ENCODE results near the gene WDR33. TPM values are rescaled to one million over a fixed set of nuclear protein-coding genes. Genes with fewer than 3 reads are reported as not detected.

WDR33 gene
- total RNA-seq, 1 donor, result 25.7 TPM

DNA sequence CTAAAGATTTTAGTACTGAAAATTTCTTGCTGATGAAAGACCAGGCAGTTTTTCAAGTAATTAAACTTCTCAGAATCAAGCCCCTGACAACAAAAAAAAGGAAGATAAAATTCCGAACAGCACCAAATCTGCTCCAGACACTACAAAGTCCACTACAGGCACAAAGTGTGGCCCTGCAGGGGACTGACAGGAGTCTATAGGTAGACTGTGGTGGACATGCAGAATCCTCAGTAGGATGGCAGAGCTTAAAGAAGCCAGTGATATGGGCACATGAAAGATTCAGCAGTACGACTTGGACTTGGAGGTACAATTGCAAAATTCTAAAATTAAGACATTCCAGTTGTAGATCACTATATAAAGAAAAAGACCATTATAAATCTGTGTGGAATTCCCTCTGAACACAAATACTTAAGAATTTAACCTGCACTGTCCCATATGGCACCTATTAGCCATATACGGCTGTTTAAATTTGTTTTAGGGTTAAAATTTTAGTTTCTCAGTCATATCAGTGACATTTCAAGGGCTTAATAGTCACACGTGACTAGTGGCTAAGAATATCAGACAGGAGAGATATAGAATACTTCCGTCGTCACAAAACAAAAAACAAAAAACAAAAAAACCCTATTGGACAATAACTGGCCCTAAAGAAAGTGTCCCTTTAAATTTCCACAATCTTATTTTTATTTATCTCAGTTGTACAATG, 77.7 kb downstream of the WDR33 start:
- Histone ChIP-seq H3K4me1 (ENCODE audit: insufficient read depth, low read length) (peaks cover 13% of the 10 kb centered on the region), H3K36me3 (ENCODE audit: insufficient read depth, low read length) (no peaks in the 10 kb centered on the region), H3K27ac (ENCODE audit: low read depth, low read length) (peak overlapping the region; percentile 54), H3K27me3 (ENCODE audit: insufficient read depth, low read length) (no peaks in the 10 kb centered on the region), H3K9me3 (ENCODE audit: low read depth, low read length) (no peaks in the 10 kb centered on the region), H2AFZ (ENCODE audit: low read length) (no peak overlapping the region), H3K4me3 (ENCODE audit: insufficient read depth, low read length) (no peak overlapping the region), H3K79me2 (ENCODE audit: insufficient read depth, low read length) (no peaks in the 10 kb centered on the region), H3K4me2 (ENCODE audit: insufficient read depth, low read length) (peak overlapping the region; percentile 62), H4K20me1 (ENCODE audit: insufficient read depth, low read length) (no peaks in the 10 kb centered on the region)
- TF ChIP-seq, protein P1, sequence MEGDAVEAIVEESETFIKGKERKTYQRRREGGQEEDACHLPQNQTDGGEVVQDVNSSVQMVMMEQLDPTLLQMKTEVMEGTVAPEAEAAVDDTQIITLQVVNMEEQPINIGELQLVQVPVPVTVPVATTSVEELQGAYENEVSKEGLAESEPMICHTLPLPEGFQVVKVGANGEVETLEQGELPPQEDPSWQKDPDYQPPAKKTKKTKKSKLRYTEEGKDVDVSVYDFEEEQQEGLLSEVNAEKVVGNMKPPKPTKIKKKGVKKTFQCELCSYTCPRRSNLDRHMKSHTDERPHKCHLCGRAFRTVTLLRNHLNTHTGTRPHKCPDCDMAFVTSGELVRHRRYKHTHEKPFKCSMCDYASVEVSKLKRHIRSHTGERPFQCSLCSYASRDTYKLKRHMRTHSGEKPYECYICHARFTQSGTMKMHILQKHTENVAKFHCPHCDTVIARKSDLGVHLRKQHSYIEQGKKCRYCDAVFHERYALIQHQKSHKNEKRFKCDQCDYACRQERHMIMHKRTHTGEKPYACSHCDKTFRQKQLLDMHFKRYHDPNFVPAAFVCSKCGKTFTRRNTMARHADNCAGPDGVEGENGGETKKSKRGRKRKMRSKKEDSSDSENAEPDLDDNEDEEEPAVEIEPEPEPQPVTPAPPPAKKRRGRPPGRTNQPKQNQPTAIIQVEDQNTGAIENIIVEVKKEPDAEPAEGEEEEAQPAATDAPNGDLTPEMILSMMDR (IDR thresholded peaks at IDR 0.05; ENCODE audit: extremely low read depth, low read depth, low read length), result no peak
- DNase-seq (ENCODE audit: insufficient read length, low spot score, missing footprints), result no peak

- Histone ChIP-seq H3K27ac (ENCODE audit: low read depth, low read length) (no peak overlapping the region), H3K27me3 (ENCODE audit: insufficient read depth, low read length) (no peaks in the 10 kb centered on the region), H4K20me1 (ENCODE audit: insufficient read depth, low read length) (no peaks in the 10 kb centered on the region), H2AFZ (ENCODE audit: low read length) (no peak overlapping the region), H3K36me3 (ENCODE audit: insufficient read depth, low read length) (peaks cover 18% of the 10 kb centered on the region), H3K9me3 (ENCODE audit: low read depth, low read length) (no peaks in the 10 kb centered on the region), H3K79me2 (ENCODE audit: insufficient read depth, low read length) (no peaks in the 10 kb centered on the region), H3K4me3 (ENCODE audit: insufficient read depth, low read length) (no peak overlapping the region), H3K4me2 (ENCODE audit: insufficient read depth, low read length) (no peak overlapping the region), H3K4me1 (ENCODE audit: insufficient read depth, low read length) (peaks cover 9% of the 10 kb centered on the region)
- TF ChIP-seq, protein P1 (IDR thresholded peaks at IDR 0.05; ENCODE audit: extremely low read depth, low read depth, low read length), result no peak
- DNase-seq (ENCODE audit: insufficient read length, low spot score, missing footprints), result no peak
These were observed 84.7 kb downstream of the WDR33 start for GRCh38 chr2:127726158-127726880.

DNA sequence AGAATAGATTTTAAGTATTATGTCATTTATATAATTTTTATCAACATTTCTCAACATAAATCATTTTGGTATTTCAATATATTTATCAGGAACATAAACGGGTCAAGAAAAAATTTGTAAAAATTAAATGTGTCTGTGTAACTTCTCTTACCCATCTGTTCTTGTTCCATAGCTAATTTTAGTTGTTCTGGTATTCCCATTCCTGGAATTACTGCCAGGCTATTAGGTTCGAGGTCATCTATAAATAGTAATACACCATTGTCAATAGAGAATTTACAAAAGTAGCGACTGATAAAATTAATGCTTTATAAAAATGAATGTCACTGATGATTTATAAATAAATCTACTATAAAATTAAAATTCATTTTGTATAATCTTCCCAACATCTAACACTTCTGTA, 88.2 kb downstream of the WDR33 start:
- Histone ChIP-seq H3K9me3 (ENCODE audit: low read depth, low read length) (no peaks in the 10 kb centered on the region), H4K20me1 (ENCODE audit: insufficient read depth, low read length) (no peaks in the 10 kb centered on the region), H2AFZ (ENCODE audit: low read length) (no peak overlapping the region), H3K27me3 (ENCODE audit: insufficient read depth, low read length) (no peaks in the 10 kb centered on the region), H3K36me3 (ENCODE audit: insufficient read depth, low read length) (peaks cover 52% of the 10 kb centered on the region), H3K4me3 (ENCODE audit: insufficient read depth, low read length) (no peak overlapping the region), H3K4me1 (ENCODE audit: insufficient read depth, low read length) (peaks cover 9% of the 10 kb centered on the region), H3K4me2 (ENCODE audit: insufficient read depth, low read length) (no peak overlapping the region), H3K79me2 (ENCODE audit: insufficient read depth, low read length) (no peaks in the 10 kb centered on the region), H3K27ac (ENCODE audit: low read depth, low read length) (no peak overlapping the region)
- no peak for DNase-seq (ENCODE audit: insufficient read length, low spot score, missing footprints)
- TF ChIP-seq, protein P1 (IDR thresholded peaks at IDR 0.05; ENCODE audit: extremely low read depth, low read depth, low read length), result no peak

DNA sequence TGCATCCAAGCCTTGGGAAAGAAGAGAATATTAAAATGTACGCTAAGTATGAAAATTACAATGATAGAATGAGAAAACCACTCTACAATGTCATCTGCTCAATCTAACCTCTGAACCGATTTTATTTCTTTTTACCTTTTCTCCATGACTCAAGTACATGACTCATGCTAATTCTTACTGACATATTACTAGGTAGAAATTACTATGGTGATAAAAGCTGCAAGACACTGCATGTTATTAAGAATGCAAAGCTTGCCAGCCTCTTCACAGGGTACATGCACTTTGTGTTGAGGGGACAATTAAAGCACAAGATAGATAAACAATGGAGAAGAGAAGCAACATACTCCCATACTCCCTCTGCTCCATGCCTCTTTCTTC, 89.0 kb downstream of the WDR33 start:
- Histone ChIP-seq H4K20me1 (ENCODE audit: insufficient read depth, low read length) (no peaks in the 10 kb centered on the region), H3K36me3 (ENCODE audit: insufficient read depth, low read length) (peaks cover 54% of the 10 kb centered on the region), H3K4me1 (ENCODE audit: insufficient read depth, low read length) (peaks cover 9% of the 10 kb centered on the region), H3K4me3 (ENCODE audit: insufficient read depth, low read length) (no peak overlapping the region), H2AFZ (ENCODE audit: low read length) (no peak overlapping the region), H3K4me2 (ENCODE audit: insufficient read depth, low read length) (no peak overlapping the region), H3K9me3 (ENCODE audit: low read depth, low read length) (no peaks in the 10 kb centered on the region), H3K79me2 (ENCODE audit: insufficient read depth, low read length) (no peaks in the 10 kb centered on the region), H3K27me3 (ENCODE audit: insufficient read depth, low read length) (no peaks in the 10 kb centered on the region), H3K27ac (ENCODE audit: low read depth, low read length) (peak overlapping the region; percentile 71)
- DNase-seq (ENCODE audit: insufficient read length, low spot score, missing footprints), result no peak
- TF ChIP-seq, protein P1 (IDR thresholded peaks at IDR 0.05; ENCODE audit: extremely low read depth, low read depth, low read length), result no peak

All from osteoblast (primary cell).